22Rv1 (cell line): ENCODE results near the gene RALGAPA1.
"Not testable (repeated sequence)": the region's sequence is repeated elsewhere in the genome, so short reads cannot be mapped to it uniquely, and the experiment has no call there.

ENCODE experiments used
- H3K27ac ChIP-seq: fragments of 450-650 bp; 2 replicates; pipeline ENCODE4 v1.5.1; 2017
- CTCF ChIP-seq: fragments of 450-650 bp; IDR thresholded peaks from 2 replicates; pipeline ENCODE4 v1.5.1; 2017; ENCODE audit warnings: mild to moderate bottlenecking
- ZFX ChIP-seq: fragments of 450-650 bp; IDR thresholded peaks from 2 replicates; pipeline ENCODE4 v1.6.1; 2017; ENCODE audit warnings: antibody characterized with exemption, borderline replicate concordance

RALGAPA1 gene

GRCh38 chr14:35807131-35807961 is 1.7 kb downstream of the RALGAPA1 start:
- H3K27ac ChIP-seq = no peak overlapping the region
- no peak for TF ChIP-seq ZFX
- no peak for TF ChIP-seq CTCF

- H3K27ac ChIP-seq = no peak overlapping the region
- TF ChIP-seq CTCF (no peak), ZFX (no peak)
Observed at GRCh38 chr14:35806006-35806907, 2.8 kb downstream of the RALGAPA1 start.

DNA sequence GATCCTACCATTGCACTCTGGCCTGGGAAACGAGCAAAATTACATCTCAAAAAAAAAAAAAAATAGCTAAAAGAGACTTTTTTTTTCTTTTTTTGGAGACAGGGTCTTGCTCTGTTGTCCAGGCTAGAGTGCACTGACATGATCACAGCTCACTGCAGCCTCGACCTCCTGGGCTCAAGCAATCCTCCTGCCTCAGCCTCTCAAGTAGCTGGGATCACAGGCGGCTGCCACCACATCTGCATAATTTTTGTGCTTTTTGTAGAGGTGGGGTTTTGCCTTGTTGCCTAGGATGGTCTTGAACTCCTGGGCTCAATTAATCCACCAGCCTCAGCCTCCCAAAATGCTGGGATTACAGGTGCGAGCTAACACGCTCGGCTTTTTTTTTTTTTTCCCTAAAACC is 11.3 kb downstream of the RALGAPA1 start:
- TF ChIP-seq ZFX (no peak), CTCF (no peak)
- H3K27ac ChIP-seq = no peak overlapping the region

DNA sequence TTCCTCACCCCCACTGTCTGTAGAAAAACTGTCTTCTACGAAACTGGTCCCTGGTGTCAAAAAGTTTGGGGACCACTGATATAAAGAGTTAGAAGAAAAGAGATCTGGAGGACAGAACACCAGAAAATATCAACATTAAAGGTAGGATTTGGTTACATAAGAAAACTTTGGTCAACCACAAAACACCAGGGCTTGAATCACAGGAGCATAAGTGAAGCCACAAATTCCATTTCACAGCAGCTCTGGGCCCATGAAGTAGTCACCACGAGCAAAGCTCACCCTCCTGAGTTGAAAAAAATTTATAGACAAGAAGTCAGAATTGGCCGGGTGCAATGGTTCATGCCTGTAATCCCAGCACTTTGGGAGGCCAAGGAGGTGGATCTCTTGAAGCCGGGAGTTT is 19.4 kb downstream of the RALGAPA1 start:
- H3K27ac ChIP-seq = no peak overlapping the region
- TF ChIP-seq CTCF = no peak
- no peak for TF ChIP-seq ZFX

DNA sequence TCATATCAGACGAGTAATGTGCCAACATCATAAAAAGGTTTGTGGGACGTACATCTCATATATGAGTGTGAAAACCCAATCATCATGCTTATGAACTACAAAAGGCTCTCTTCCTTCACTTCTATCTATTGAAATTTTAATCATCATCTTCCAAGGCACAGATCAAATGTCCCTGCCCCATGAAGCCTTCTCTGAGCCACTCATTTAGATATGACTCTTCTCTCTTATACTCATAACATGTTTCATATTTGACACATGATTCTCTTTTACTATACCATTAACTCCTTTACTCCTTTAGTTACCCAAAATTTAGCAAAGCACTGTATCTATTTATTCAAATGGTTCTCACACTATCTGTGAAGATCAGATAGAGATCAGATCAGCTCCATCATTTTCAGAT is 22.2 kb downstream of the RALGAPA1 start:
- TF ChIP-seq ZFX (no peak), CTCF (no peak)
- H3K27ac ChIP-seq = no peak overlapping the region

DNA sequence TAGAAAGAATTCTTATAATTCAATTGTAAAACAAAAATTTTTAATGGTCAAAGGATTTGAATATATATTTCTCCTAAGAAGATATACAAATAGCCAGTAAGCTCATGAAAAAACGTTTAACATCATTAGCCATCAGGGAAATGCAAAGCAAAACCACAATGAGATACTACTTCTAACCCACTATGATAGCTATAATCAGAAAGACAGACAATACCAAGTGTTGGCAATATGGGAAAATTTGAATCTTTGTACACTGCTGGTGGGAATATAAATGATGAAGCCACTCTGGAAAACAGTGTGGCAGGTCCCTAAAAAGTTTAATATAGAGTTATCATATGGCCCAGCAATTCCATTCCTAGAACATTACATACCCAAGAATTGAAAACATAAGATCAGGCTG is 25.4 kb downstream of the RALGAPA1 start:
- TF ChIP-seq ZFX = no peak
- no peak for TF ChIP-seq CTCF

GRCh38 chr14:35779368-35779767 is 29.7 kb downstream of the RALGAPA1 start:
- no peak overlapping the region for H3K27ac ChIP-seq
- TF ChIP-seq CTCF (no peak), ZFX (no peak)

More for the DNA sequence above, 25.4 kb downstream of the RALGAPA1 start:
- H3K27ac ChIP-seq = no peak overlapping the region

DNA sequence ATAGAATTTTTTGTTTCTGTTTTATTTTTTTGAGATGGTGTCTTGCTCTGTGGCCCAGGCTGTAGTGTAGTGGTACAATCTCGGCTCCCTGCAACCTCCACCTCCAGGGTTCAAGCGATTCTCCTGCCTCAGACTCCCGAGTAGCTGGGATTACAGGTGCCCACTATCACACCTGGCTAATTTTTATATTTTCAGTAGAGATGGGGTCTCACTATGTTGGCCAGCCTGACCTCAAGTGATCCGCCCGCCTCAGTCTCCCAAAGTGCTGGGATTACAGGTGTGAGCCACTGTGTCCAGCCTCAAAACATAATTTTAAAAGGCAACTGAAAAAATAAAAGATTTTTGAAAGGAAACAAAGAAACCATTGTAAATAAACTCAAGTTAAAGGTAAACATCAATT is 31.5 kb downstream of the RALGAPA1 start:
- H3K27ac ChIP-seq = not testable (repeated sequence)
